NT2/D1 (cell line): Measurements from ENCODE around the gene APPL2.

Source experiments
- SUZ12 ChIP-seq: IDR thresholded peaks from 2 replicates; pipeline ENCODE4 v1.6.1; 2011; ENCODE audit not compliant: insufficient read length, insufficient read depth; ENCODE audit errors: extremely low read depth
- YY1 ChIP-seq: IDR thresholded peaks from 2 replicates; pipeline ENCODE4 v1.6.1; 2011; ENCODE audit not compliant: insufficient read length, insufficient read depth
- ZNF274 ChIP-seq: IDR thresholded peaks from 2 replicates; pipeline ENCODE4 v1.6.1; 2011; ENCODE audit warnings: mild to moderate bottlenecking, low read depth, low read length

DNA sequence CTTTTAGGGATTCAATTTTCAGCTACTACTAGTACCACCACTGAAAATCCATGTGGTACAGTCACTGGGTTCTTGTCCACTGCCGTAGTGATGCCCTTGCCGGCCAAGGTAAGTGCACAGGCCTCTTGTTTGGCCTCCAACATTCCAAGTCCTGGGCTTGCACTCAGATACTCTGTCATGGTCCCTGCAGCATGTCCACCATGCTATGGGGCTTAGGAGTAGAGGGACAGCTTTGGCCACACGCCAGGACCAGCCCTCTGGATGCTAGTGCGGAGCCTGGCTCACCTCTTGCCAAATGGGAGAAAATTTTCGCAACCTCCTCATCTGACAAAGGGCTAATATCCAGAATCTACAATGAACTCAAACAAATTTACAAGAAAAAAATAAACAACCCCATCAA lies 38.6 kb upstream of the APPL2 start:
- TF ChIP-seq SUZ12 (no peak), YY1 (no peak), ZNF274 (no peak)
